Measurements from ENCODE around the gene PLXNC1. TPM values are rescaled to one million over a fixed set of nuclear protein-coding genes. Genes with fewer than 3 reads are reported as not detected.

PLXNC1 gene
- total and polyA plus RNA-seq, 4 donors = 0.71 to 12.0 (median 3.3) TPM

GRCh38 chr12:94183708-94184379 lies 35.5 kb downstream of the PLXNC1 start:
- Histone ChIP-seq H3K36me3 (ENCODE audit: control insufficient read depth in 4 of 4, insufficient read depth in 3 of 4, low read depth in 1 of 4, low read length in 3 of 4) (no peaks in the 10 kb centered on the region), H3K9me3 (ENCODE audit: control insufficient read depth in 4 of 4, low read length in 3 of 4) (no peaks in the 10 kb centered on the region), H3K27ac (ENCODE audit: low read depth in 1 of 2, low read length in 2 of 2) (no peak overlapping the region), H3K9ac (ENCODE audit: low read depth in 1 of 2, low read length in 2 of 2) (no peak overlapping the region), H3K4me1 (ENCODE audit: control insufficient read depth in 4 of 4, insufficient read depth in 4 of 4, low read length in 3 of 4) (peaks cover 0 to 22% (median 14%) of the 10 kb centered on the region in 4 donors), H3K4me3 (ENCODE audit: low read depth in 1 of 3, low read length in 3 of 3) (no peak overlapping the region), H3K27me3 (ENCODE audit: control insufficient read depth in 4 of 4, insufficient read depth in 4 of 4, low read length in 3 of 4) (no peaks in the 10 kb centered on the region)
- TF ChIP-seq YY1 (IDR thresholded peaks at IDR 0.05) (peak; percentile 65), EGR1 (IDR thresholded peaks at IDR 0.05; ENCODE audit: low read depth in 2 of 2) (no peak), NR2F2 (IDR thresholded peaks at IDR 0.05) (no peak), JUND (IDR thresholded peaks at IDR 0.05) (peak in 1 of 2 donors; percentile 67), SP1 (IDR thresholded peaks at IDR 0.05) (peak; percentile 90), ATF3 (IDR thresholded peaks at IDR 0.05) (no peak), REST (IDR thresholded peaks at IDR 0.05) (peak; percentile 27), CTCF (IDR thresholded peaks at IDR 0.05; ENCODE audit: low read depth, low read length, missing input control) (no peak), MAX (IDR thresholded peaks at IDR 0.05) (peak; percentile 30), RXRA (IDR thresholded peaks at IDR 0.05) (peak; percentile 65 to 78), FOXA1 (IDR thresholded peaks at IDR 0.05) (no peak), RAD21 (IDR thresholded peaks at IDR 0.05) (peak; percentile 15 to 40), HNF4A (conservative IDR thresholded peaks at IDR 0.05) (peak; percentile 91 to 95), TAF1 (conservative IDR thresholded peaks at IDR 0.05) (no peak), FOXA2 (IDR thresholded peaks at IDR 0.05) (no peak), GABPA (IDR thresholded peaks at IDR 0.05 in 1 of 2, conservative IDR thresholded peaks at IDR 0.05 in 1 of 2) (no peak), ZBTB33 (IDR thresholded peaks at IDR 0.05) (peak; percentile 33), HNF4G (IDR thresholded peaks at IDR 0.05) (peak; percentile 82)
- DNase-seq (ENCODE audit: low spot score) = no peak
- WGBS = 45% methylated on average over 9 of the region's 9 CpGs
